Transverse colon (tissue), 3 donors: Measurements from ENCODE around the gene RNF113B.

Experiments
- EP300 ChIP-seq: sonication (generic); formaldehyde crosslinking; IDR thresholded peaks from one replicate; pipeline ENCODE4 v1.6.1; 2017; ENCODE audit warnings: antibody characterized with exemption, low read depth
- POLR2A ChIP-seq: fragments of 450-650 bp; IDR thresholded peaks from one replicate; pipeline ENCODE4 v1.6.1; 2016; ENCODE audit warnings: antibody characterized with exemption, mild to moderate bottlenecking, moderate library complexity
- TF ChIP-seq, protein P1 (sequence below), 5 experiments: fragments of 200-600 bp in 3 of 5; fragments of 450-650 bp in 2 of 5; sonication (generic) in 3 of 5; IDR thresholded peaks; 1 replicate in 2 of 5; 2 replicates in 3 of 5; pipeline ENCODE4 v1.5.1; 2016 to 2017; ENCODE audit warnings: antibody characterized with exemption in 5 of 5, inconsistent platforms in 3 of 5, mild to moderate bottlenecking in 2 of 5, moderate library complexity in 1 of 5

- no peak for TF ChIP-seq POLR2A
- TF ChIP-seq, protein P1, sequence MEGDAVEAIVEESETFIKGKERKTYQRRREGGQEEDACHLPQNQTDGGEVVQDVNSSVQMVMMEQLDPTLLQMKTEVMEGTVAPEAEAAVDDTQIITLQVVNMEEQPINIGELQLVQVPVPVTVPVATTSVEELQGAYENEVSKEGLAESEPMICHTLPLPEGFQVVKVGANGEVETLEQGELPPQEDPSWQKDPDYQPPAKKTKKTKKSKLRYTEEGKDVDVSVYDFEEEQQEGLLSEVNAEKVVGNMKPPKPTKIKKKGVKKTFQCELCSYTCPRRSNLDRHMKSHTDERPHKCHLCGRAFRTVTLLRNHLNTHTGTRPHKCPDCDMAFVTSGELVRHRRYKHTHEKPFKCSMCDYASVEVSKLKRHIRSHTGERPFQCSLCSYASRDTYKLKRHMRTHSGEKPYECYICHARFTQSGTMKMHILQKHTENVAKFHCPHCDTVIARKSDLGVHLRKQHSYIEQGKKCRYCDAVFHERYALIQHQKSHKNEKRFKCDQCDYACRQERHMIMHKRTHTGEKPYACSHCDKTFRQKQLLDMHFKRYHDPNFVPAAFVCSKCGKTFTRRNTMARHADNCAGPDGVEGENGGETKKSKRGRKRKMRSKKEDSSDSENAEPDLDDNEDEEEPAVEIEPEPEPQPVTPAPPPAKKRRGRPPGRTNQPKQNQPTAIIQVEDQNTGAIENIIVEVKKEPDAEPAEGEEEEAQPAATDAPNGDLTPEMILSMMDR (IDR thresholded peaks at IDR 0.05) = no peak
- TF ChIP-seq EP300 = no peak
Observed at GRCh38 chr13:98134901-98135300, 42.2 kb downstream of the RNF113B start.
